DMS153 treated with DMSO at 0.1 percent for 48 hours (cell line): ENCODE measurements around the gene SDCCAG8.
"Not testable (repeated sequence)": the region's sequence is repeated elsewhere in the genome, so short reads cannot be mapped to it uniquely, and the experiment has no call there.

Source experiments
- DNase-seq: peaks from one replicate; lab custom pipeline; 2025; ENCODE audit not compliant: unreplicated experiment; lab: John Stamatoyannopoulos, UW

SDCCAG8 gene

GRCh38 chr1:243255791-243256512 lies at the start of gene SDCCAG8:
Gene SDCCAG8 (plus strand): TSS chr1:243256041. CDS start chr1:243256174, 133 bp downstream.
- peak; percentile 99 for DNase-seq

- not testable (repeated sequence) for DNase-seq
Measured at GRCh38 chr1:243211984-243212383, 43.9 kb upstream of the SDCCAG8 start.

- no peak for DNase-seq
Measured at GRCh38 chr1:243213045-243213787, 42.6 kb upstream of the SDCCAG8 start.

- not testable (repeated sequence) for DNase-seq
Measured at GRCh38 chr1:243215276-243215875, 40.5 kb upstream of the SDCCAG8 start.

- no peak for DNase-seq
Measured at GRCh38 chr1:243216741-243217140, 39.1 kb upstream of the SDCCAG8 start.

DNA sequence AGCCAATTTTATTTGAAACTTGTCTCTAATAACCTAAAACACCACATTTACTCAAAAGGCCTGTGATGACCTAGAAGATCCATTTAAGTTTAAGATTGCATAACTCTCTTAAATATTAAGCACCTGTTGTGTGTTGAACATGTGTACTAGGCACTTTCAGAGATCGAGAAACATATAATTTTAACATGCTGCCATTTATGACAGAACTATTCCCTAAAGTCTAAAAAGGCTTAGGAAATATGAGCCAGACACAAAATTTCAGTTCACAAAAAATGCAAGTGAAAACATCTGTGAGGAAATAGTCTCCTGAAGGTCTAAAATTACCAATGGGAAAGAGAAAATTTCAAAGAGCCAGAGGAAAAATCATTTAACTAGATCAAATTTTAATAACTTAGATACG lies 38.5 kb upstream of the SDCCAG8 start:
- DNase-seq, result no peak

GRCh38 chr1:243218059-243218458 lies 37.8 kb upstream of the SDCCAG8 start:
- no peak for DNase-seq

GRCh38 chr1:243227622-243228021 lies 28.2 kb upstream of the SDCCAG8 start:
- DNase-seq, result no peak

DNA sequence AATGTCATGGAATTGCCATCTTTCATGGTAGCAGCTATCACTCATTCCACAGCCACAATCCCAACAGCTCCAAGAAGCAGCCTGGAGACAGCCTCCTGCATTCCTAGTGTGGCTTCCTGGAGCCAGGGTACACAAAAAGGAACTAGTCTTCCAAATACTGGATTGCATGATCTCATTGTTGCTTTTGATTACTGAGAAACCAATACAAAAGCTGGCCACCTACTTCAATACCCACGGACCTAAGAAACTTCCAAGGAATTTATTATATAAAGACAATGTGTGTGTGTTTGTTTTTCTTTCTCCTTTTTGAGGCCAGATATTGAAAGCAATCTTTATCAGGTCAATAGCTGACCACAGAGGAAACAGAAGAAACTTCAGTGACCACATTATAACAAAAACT lies 26.3 kb upstream of the SDCCAG8 start:
- no peak for DNase-seq

DNA sequence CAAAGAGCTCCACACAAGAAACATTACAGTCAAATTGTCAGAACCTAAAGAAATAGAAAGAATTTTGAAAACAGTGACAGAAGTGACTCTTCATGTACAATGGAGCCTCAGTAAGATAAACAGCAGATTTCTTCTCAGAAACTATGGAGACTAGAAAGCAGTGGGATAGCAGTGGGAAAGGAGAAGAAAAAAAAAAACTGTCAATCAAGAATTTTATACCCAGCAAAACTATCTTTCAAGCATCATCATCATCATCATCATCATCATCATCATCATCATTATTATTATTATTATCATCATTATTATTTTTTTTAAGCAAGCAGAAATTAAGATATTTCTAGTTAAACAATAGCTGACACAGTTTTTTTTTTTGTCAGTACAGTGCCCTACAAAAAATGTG lies 24.9 kb upstream of the SDCCAG8 start:
- peak; percentile 37 for DNase-seq

DNA sequence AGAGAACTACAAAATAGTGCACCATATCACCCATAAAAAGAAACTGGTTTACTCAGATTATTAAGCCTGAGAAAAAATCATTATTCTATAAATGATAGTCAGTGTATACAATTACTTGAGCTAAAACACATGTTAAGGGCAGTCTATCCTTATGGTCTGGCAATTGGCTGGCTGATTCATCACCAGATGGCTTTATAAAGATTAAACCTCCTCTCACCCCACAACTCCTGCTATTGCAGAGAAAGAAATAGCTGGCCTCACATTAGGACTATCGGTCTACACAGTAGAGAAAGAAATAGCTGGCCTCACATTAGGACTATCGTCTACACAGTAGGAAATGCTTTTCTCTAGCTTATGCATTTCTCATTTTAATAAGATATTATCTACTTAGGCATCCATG lies 21.9 kb upstream of the SDCCAG8 start:
- no peak for DNase-seq

- no peak for DNase-seq
Measured at GRCh38 chr1:243234978-243235647, 20.7 kb upstream of the SDCCAG8 start.

DNA sequence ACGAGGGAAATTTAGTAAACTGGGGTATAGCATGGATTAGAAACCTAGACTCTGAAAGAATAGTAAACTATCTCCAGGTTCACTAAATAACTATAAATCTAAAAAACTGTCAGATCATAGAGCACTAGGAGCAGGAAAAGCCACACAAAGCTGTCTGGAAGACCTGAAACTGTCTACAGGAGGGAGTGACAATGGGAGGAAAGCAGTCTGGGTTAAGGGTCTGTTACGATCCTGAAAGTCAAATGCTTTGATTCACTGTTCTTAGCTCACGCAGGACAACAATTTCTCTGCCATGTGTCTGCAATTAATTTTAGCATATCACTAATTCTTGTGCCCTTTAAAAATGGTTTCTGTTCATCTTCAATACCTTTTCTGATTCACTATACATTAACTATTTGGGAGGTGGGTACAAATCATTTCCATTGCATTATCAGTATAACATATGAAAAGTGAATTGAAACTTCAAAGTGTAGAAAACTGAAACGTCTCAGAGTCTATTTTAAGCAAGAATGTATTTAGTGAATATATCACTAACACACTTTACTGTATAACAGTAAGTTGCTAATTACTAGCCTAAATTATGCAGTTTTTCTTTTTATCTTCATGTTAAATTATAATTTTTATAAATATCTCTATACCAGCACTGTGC lies 19.1 kb upstream of the SDCCAG8 start:
- no peak for DNase-seq

DNA sequence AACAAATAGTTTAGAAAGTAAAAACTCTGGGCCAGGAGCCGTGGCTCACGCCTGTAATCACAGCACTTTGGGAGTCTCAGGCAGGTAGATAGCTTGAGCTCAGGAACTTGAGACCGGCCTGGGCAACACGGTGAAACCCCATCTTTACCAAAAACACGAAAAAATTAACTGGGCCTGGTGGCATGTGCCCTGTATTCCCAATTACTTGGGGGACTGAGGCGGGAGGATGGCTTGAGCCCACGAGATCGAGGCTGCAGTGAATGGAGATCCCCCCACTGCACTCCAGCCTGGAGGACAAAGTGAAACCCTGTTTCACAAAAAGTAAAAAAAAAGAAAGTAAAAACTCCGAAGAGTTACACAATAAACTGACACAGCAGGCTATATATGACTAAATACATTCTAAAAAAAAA lies 11.4 kb upstream of the SDCCAG8 start:
- DNase-seq, result no peak

DNA sequence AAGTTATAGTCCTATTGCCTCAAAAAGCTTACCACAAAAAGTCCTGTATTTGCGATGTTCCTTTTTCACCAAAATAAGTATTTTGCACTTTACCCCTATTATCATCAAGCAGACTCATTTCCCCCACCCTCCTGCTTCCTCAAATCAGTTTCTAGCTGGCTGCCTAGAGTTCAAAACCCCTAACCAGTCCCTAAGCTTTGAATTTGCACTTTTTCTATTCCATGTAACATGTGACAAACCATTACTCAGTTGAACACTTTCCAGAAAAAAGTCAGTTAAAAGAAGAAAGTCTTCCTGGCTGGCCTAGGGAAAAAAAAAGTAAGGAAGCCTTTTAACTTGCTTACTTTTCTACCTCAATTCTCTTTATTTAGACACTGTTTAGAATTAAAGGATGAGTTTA lies 8.9 kb upstream of the SDCCAG8 start:
- DNase-seq, result no peak

DNA sequence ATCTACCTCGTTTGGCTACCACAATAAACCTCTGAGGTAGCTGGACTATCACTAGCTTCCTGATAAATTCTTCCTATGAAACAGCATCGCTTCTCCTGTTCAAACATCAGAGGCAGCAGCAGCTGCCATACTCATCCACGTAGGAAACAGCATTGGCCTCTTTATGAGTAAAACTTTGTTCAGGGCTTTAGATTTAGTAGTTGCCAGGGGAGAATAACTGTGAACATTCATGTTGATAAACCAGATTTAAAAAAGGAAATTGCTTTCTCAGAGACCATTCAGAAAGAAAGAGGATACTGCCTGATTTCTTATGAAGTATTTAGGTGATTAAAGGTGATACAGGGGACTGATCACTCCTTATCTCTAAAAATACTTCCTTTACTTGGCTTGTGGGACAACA lies 7.9 kb upstream of the SDCCAG8 start:
- no peak for DNase-seq

GRCh38 chr1:243249214-243249613 lies 6.6 kb upstream of the SDCCAG8 start:
- DNase-seq, result no peak

- no peak for DNase-seq
Measured at GRCh38 chr1:243250102-243250501, 5.7 kb upstream of the SDCCAG8 start.

DNA sequence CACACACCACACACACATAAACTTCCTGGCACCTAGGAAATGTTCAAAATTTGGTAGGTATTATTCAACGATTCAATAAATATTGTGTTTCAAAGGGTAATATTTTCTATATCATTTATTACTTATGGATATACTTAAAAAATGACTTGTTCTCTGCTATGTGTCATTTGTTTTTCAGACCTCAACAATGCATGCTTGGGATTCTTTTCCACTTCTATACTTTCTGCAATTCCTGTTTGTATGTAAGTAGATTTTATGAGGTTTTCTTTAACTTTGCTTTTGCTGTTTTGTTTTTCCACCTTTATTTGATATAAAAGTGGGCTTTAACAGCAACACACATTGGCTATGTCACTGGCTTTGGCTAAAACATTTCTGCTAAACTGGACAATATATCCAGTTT lies 4.3 kb upstream of the SDCCAG8 start:
- DNase-seq, result no peak

GRCh38 chr1:243253211-243253925 lies 2.5 kb upstream of the SDCCAG8 start:
- no peak for DNase-seq

GRCh38 chr1:243253926-243254232 lies 2.0 kb upstream of the SDCCAG8 start:
- no peak for DNase-seq
